NCI-H510A treated with DMSO at 0.1 percent for 48 hours (cell line): ENCODE results near the gene ZNF580.

ENCODE experiments used
- DNase-seq: peaks from one replicate; lab custom pipeline; 2025; lab: John Stamatoyannopoulos, UW

The ZNF580 gene

DNA sequence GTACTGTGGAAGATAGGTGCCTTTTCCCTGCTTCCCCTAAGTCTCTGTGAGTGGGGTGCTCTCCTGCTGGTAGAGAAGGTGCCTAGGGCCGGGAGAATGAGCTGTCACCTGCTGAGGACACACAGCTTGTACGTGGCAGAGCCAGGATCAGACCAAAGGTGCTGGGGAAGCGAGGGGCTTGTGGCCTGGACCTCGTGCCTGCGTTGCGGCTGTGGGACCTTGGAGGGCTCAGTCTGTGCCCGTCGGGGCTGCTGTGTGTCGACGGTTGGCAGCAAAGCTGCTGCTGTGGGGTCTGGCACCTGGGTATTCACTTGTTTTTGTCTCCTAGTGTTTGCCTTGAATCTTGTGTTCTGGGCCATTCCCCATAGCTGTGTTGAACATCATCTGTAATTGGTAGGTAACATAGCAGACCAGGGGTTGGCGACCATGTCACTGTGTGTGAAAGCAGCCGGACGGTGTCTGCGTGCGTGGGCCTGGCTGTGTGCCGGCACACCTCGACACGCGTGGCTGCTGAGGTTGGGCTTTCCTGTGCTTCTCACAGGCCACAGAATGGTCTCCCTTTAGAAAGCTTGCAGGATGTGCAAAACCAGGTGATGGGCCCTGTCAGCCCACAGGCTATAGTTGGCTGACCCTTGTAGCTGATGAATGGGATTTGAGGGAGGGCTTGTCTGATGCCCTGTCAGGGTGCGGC lies 23.2 kb downstream of the ZNF580 start:
- no peak for DNase-seq

DNA sequence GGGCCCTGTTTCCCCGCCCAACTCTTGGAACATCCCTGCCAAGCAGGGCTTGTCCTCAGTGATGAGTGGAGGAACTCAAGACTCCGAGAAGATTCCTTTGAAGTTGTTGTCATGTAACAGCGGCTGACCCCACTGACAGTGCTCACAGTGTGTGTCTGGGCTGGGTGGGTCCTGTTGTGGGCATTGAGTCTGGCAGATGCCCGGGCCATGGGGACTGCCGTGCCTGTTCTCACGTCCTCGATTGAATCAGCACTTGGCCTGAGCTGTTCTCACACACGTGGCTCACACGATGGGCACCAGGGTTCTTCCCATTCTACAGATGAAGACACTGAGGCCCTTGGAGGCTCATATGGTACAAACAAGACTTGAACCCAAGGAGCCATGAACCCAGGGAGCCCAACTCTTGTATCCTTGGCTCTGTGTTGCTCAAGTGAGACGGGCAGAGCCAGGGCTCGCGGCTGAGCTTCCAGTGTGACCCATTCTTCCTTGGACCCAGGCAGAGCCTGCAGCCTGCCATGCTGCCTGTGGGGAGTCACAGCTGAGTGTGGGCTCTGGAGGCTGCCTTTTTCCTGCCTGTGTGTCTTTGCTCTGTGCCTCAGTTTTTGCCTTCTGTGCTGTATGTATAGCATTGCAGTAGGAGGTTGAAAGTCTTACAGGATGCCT lies 25.7 kb downstream of the ZNF580 start:
- no peak for DNase-seq

DNA sequence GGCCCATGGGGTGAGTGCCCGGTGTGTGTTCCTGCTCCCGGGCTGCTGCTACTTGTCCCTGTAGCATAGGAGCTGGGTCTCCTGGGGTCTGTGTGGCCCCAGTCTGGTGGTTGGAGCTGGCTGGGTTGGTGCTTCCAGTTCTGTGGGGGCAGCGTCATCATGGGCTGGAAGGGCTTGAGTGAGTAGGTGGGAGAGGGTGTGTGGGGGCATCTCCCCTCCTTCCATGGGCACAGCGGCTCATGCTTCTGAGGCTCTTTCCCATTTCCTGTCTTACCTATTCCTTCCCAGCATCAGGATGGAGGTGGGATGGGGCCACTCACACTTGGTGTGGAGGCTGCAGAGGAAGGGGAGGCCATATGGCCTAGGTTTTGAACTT lies 26.2 kb downstream of the ZNF580 start:
- DNase-seq, result no peak

DNA sequence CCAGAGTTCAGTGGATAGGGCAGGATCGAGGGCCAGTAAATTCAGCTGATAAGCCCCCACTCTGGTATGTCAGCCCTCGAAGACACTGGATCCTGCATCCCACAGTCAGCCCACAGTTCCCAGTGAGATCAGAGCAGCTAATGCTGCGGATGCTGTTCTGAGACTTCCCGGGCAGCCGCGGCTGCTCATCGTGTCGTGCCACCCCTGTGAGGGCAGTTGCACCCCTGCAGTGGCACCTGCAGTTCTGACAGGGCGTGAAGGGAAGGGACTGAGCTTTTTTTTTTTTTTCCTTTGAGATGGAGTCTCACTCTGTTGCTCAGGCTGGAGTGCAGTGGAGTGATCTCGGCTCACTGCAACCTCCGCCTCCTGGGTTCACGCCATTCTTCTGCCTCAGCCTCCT lies 26.7 kb downstream of the ZNF580 start:
- no peak for DNase-seq

DNA sequence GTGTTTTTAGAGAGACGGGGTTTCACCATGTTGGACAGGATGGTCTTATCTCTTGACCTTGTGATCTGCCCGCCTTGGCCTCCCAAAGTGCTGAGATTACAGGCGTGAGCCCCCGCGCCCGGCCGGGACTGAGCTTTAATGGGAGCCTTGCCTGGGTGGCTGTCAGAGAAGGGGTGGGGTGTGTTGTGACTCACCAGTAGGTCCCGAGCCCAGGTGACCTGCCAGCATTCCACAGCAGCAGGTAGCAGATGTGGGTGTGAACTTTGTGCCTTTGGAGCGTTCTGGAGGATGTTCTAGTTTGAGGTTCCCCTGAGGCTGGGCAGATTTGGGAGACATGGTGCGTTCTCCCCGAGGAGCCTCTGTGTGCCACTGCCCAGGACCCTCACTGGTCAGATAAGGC lies 27.2 kb downstream of the ZNF580 start:
- DNase-seq, result no peak

DNA sequence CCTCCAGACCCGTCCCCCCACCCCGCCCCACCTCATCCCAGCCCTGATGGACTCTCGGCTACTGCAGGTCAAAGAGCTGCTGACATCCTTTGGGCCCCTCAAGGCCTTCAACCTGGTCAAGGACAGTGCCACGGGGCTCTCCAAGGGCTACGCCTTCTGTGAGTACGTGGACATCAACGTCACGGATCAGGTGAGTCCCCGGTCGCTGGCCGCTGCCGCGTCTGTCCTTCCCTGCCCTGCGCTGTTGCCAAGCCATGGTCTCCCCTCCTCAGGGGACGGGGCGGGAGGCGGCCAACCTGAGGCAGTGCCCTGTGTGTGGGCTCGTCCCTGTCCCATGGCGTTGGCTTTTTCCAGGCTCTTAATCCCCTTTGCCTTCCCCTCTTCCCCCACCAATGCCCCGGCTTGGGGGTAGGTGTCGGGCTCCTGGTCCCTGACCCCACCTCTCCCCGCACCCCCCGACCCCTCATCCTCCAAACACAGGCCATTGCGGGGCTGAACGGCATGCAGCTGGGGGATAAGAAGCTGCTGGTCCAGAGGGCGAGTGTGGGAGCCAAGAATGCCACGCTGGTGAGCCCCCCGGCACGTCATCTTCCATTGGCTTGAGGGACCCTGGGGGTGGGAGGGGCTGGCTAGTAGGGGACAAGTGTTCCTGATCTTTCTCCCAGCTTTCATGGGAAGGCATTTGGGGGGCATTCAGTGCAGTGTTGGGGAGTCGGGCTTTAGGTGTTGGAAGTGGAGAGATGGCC lies 28.0 kb downstream of the ZNF580 start:
- no peak for DNase-seq

DNA sequence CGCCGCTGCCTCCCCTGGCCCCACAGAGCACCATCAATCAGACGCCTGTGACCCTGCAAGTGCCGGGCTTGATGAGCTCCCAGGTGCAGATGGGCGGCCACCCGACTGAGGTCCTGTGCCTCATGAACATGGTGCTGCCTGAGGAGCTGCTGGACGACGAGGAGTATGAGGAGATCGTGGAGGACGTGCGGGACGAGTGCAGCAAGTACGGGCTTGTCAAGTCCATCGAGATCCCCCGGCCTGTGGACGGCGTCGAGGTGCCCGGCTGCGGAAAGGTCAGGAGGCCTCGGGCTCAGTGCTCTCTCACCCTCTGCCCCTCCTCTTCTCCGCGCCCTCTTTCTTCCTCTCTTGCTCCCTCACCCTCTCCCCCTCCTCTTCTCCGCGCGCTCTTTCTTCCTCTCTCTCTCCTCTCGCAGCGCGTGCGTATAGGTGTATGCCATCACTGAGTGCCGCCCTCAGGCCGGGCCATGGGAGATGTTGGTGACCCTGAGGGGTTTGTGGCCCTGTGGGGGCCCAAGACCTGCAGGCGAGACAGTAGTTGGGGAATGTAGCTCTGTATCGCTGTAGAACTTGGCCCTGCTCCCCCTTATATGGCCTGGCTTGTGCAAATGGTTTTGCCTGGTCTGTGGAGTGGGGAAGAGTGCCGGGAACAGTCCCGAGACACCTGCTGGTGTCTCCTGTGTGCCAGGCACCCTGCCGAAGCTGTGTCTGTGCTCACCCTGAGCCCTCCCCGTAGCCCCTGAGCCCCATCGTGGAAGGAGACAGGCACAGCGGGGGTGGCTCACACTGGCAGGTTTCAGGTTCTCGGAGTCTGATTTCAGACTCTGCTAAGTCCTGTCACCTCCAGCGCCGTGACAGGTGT lies 28.8 kb downstream of the ZNF580 start:
- DNase-seq, result no peak

DNA sequence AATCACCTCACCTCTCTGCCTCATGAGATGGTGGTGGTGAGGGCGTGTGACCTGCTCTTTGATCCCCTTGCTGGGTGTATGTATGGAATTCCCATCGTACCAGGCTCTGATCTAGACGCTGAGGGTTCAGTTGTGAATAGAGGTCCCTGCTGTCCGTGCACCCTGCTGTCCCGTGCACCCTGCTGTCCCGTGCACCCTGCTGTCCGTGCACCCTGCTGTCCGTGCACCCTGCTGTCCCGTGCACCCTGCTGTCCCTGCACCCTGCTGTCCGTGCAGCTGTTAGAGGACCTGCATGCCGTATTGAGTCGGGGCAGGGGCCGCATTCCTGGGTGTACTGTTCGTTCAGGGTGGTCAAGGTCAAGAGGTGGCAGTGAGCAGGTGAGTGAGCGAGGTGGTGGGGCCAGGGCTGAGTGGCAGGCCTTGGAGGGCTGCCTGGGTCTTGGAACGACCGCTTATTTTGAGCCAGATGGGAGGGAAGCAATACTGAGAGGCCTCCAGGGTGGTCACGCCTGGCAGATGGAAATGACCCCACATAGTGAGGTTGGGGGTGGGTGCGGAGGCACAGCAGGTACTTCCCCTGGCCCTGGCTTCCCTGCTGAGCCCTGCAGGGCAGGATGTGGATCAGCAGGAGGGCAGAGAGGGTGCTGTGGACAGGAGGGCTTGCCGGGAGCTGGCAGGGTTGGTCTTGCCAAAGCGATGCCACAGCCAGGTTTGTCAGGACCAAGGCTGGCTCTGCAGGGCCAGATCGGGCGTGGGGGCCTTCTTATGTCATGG lies 29.7 kb downstream of the ZNF580 start:
- DNase-seq, result no peak

DNA sequence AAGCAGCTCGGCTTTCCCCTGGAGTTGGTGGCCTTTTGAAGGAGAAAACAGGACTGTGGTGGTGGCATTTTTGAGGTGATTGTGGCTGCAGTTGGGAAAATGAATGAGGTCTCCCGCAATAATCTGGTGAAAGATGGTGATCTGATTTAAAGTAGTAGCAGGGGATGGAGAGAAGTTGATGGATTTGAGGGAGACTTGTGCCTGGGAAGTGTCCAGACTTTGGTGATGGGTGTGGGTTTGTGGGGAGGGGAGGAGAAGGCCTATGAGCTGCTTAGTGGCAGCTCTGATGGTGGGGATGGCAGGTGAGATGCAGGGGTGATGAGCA lies 30.2 kb downstream of the ZNF580 start:
- no peak for DNase-seq

DNA sequence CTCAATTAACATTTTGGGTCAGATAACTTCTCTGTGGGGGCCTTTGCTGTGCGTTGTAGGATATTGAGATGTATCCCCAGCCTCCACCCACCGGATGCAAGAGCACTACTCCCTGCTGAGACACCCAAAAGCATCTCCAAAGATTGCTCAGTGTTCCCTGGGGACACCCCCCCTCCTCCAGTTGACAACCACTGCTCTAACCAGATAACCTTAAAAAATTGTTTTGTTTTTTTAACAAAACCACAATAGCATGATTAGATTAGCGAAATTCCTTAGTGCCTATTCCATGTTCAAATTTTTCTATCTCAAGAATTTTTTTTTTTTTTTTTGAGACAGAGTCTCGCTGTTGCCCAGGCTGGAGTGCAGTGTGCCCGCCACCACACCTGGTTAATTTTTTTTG lies 31.6 kb downstream of the ZNF580 start:
- no peak for DNase-seq

DNA sequence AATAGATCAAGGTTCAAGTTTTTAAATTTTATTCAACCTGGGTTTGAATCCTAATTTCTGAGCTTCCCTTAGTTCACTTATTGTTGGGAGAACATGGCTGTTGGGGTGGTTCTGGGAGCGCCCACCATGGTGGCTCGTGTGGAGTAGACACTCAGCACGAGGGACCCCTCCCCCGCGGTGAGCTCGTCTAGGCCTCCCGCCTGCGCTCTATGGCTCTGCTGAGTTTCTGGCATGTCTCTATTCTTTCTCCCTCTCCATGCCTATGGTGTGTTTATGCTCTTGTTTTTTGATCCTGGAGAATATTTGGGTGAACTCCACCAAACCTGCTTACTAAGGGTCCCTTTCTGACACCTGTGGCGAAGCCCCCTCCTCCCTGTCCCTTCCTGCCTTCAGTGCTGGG lies 32.7 kb downstream of the ZNF580 start:
- no peak for DNase-seq

DNA sequence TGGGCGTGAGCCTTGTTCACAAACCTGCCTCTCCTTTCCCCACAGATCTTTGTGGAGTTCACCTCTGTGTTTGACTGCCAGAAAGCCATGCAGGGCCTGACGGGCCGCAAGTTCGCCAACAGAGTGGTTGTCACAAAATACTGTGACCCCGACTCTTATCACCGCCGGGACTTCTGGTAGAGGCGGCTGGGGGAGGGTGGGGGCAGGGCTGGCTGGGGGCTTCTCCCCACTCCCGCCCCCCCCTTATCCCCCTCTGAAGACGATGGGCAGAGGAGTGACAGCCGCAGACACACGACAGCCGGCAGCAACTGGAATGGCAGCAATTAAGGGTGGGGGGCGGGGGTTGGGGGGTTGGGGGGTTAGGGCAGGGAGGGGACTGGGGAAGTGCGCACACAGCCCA lies 33.1 kb downstream of the ZNF580 start:
- DNase-seq, result no peak

DNA sequence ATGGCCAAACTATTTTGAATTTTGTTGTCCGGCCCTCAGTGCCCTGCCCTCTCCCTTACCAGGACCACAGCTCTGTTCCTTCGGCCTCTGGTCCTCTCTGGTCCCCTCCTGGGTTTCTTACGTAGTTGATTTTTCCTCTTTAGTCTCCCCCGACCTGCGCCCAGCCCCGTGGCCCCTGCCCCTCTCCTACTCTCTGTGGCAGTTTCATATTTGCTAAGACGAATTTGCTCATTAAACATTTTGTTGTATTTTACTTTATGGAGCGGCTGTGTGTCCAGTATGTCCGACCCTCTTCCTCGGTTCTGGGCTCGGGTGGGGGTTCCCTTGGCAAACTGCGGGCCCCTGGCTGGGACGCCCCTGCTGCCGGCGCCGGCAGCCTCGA lies 33.6 kb downstream of the ZNF580 start:
- no peak for DNase-seq

DNA sequence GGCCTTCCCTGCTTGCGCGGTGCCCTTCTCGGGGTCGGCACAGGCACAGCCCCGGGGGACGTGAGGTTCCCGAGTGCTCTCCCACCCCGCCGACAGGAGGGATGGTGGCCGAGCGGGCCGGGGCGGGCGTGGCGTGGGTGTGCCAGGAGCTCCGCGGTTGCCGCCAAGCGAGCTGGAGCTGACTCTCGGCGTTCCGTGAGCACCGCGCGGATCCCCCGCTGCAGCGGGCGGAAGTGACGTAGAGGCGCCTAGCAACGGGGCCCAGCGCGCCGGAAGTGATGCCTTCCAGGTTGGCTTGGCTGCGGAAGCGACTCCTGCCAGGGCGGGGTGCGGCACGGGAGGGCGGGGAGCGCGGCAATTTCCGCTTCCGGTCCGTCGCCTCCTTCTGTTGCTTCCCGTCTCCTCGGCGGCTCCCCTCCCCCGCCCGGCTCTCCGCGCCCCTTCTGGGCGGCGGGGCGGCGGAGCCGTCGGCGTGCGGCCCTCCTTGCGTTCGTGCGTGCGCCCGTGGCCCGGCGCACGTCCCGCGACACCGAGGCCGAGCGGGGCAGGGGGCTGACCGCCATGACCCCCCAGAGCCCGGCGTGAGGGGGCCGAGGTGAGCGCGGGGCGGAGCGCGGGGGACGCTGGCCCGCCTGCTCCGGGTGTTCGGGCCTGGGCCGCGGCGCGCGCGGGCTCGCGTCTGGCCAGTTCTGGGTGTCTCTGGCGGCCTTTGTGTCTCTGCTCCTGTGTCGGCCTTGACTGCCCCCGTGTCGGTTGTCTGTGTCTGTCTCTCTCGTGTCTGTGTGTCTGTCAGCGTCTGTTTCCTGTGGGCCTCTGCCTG lies 34.2 kb downstream of the ZNF580 start, which contains the start of gene EPN1:
TSS of gene EPN1 (plus strand) at position 386 of the 820 bp plus-strand sequence. CDS start 3,402 bp downstream, outside the sequence.
- DNase-seq, result peak; percentile 95

DNA sequence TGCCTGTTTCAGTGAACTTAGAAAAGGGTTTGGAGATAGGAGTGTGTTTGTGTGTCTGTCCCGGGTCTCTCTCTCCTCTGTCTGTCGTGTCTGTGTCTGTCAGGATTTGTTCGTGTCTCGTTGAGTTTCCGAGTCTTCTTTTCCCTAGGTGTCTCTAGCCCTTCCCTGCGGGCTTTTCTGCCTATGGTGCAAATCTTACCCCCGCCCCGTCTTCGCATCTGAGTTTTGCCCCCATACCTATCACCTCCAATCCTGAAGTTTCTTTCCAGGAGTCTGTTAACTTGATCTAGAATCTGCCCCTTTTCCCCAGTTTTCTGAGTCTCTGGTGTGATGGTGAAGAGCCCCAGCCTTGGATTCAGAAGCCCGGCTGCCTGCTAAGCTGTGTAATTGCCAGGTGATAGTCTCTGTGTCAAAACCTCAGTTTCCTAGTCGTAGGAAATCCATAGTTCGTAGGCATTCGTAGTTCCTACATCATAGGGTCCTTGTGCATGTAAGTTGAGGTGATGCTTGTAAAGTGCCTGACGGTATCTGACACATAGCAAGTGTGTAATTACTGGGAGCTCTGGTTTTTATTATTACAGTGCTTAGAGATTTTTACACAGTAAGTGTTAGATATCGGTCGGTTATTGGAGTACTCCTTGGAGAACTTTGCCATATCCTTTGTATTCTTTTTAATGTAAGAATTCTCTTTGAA lies 35.0 kb downstream of the ZNF580 start:
- DNase-seq, result no peak

DNA sequence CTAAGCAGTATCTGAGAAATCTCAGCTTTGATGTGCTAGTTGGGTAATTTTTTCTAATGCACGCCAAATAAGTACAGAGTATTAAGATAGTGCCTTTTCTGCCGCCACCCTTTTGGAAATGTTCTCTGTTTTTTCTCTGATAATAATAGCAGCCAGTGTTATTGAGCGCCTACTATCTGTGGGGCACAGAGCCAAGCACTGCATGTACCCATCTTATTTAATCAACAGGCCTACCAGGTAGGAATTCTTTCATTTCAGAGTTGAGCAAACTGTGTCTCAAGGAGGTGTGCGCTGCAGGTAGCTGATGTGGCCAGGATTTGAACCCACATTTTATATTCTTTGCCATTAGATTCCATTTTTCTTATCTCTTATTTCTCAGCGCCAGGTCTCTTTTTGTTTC lies 35.6 kb downstream of the ZNF580 start:
- DNase-seq, result no peak

DNA sequence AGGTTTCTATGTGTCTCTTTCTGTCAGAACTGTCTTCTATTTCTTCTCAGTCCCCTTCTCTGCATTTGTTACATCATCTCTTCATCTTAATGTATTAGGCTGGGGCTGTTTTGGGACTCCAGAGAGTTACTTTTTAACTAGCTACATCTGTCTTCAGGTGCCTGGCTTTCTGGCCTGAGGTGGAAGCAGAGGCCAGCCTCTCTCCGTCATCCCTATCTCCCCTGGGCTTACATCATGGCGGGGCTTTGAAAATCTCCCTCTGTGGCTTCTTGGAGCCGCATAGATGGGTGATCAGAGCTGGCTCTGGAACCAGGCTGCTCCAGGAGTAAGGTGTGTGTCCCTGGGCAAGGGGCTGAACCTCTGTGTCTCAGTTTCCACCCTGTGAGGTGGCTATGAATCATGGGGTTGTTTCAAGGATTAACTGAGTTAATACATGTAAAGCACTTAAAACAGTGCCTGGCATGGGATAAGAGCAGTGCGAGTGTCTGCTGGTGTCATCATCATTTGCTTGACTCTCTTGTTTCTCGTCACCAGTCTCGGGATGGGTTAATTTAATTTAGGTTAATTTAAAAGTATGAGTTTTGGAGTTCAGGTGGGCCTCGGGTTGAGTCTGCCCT lies 36.2 kb downstream of the ZNF580 start:
- DNase-seq, result no peak

DNA sequence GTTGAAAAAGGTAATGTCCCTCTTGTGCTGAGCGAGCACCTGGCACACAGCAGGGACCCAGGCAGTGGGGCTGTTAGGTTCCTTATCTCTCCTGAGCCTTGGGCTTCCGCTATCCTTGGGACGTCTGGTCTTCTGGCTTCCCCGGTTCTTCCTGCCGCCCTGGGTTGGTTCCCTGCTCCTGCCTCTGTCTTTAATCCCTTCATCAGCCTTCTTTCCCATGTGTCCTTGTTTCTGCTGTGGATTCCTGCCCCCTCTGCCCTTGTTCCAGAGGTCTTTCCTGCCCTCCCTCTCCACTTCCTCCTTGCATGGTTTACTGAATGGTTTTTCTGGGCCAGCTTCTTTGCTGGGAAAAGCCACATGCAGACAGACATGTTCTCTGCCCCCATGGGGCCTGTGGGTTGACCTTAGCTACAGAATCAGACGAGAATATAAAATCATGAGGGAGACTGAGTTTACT lies 36.8 kb downstream of the ZNF580 start:
- DNase-seq, result no peak

DNA sequence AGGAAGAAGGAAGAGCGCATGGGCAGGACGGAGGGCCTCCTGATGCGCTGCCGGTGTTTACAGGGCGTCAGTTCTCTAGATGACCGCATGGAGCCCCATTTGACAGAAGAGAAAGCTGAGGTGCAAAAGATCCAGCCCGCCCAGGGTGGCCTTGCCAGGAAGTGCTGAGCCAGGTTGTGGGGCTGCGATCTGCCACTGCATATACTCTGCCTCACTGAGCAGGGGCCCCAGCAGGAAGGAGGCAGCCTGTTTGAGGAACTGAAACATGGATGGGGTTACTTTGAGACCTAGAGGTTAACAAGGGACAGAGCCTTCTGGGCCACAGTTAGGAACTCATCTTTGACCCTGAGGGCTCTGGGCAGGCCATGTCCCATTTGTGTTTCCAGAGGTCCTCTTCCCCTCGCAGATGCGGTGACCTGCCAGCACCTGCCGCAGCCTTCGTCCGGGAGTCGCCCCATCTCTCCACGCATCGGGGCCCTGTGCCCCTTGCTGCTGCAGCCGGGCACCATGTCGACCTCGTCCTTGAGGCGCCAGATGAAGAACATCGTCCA lies 37.4 kb downstream of the ZNF580 start:
- no peak for DNase-seq
